B cell (primary cell): ENCODE measurements around the gene TFPI2. TPM values are rescaled to one million over a fixed set of nuclear protein-coding genes. Genes with fewer than 3 reads are reported as not detected.
"Not testable (repeated sequence)": the region's sequence is repeated elsewhere in the genome, so short reads cannot be mapped to it uniquely, and the experiment has no call there.

Source experiments
- ATAC-seq: fragments of 200-7000 bp; cut with Tn5 transposase; one replicate; pipeline ENCODE4 v1.10.0; 2021; ENCODE audit warnings: low read depth, mild to moderate bottlenecking, moderate number of reproducible peaks, moderate library complexity
- CTCF ChIA-PET: fragments of 350-600 bp; sonication (Branson Sonifier 250); formaldehyde crosslinking; loops from one replicate; lab custom pipeline; 2021; ENCODE audit warnings: antibody characterized with exemption, inconsistent platforms; lab: Charles Lee
- POLR2A ChIA-PET: fragments of 350-600 bp; sonication (Branson Sonifier 250); formaldehyde crosslinking; loops from one replicate; lab custom pipeline; 2021; ENCODE audit warnings: antibody characterized with exemption; lab: Charles Lee
- DNase-seq: peaks from one replicate; pipeline ENCODE4 v3.0.0; 2013
- H2AFZ ChIP-seq: 2 replicates; pipeline ENCODE4 v1.6.1; 2012; ENCODE audit warnings: mild to moderate bottlenecking, low read depth, low read length; ENCODE audit not compliant: insufficient read depth, poor library complexity, severe bottlenecking
- H3K27ac ChIP-seq, 2 donors: 1 replicate in 1 of 2; 2 replicates in 1 of 2; pipeline ENCODE4 v1.5.1; 2012 to 2013; ENCODE audit warnings: low read length in 2 of 2, mild to moderate bottlenecking in 2 of 2, moderate library complexity in 1 of 2
- H3K27me3 ChIP-seq, 4 experiments: fragments of 200-600 bp in 1 of 4; sonication (generic) in 1 of 4; replicated peaks in 1 of 4; 1 replicate in 2 of 4; 2 replicates in 2 of 4; pipeline versions ENCODE4 v1.6.1 to v1.7.0; 2013 to 2016; ENCODE audit warnings: low read length in 3 of 4, mild to moderate bottlenecking in 2 of 4, mixed read lengths in 1 of 4, moderate library complexity in 1 of 4; ENCODE audit not compliant: insufficient read depth in 4 of 4, control insufficient read depth in 3 of 4; ENCODE audit errors: control extremely low read depth in 1 of 4
- H3K36me3 ChIP-seq, 2 experiments: replicated peaks in 1 of 2; 1 replicate in 1 of 2; 2 replicates in 1 of 2; pipeline versions ENCODE4 v1.6.1 to v1.7.1; 2013; ENCODE audit warnings: low read length in 1 of 2; ENCODE audit not compliant: insufficient read depth in 2 of 2, control insufficient read depth in 1 of 2; ENCODE audit errors: control extremely low read depth in 1 of 2, extremely low read depth in 1 of 2
- H3K4me1 ChIP-seq, 2 donors: fragments of 200-600 bp in 1 of 2; sonication (generic) in 1 of 2; 1 replicate in 1 of 2; 2 replicates in 1 of 2; pipeline versions ENCODE4 v1.5.1 to v1.6.1; 2013 to 2017; ENCODE audit warnings: low read length in 2 of 2; ENCODE audit not compliant: control insufficient read depth in 2 of 2, insufficient read depth in 2 of 2
- H3K4me2 ChIP-seq: replicated peaks from 2 replicates; pipeline ENCODE3; 2012; ENCODE audit warnings: mild to moderate bottlenecking, low read depth, low read length; ENCODE audit not compliant: poor library complexity, severe bottlenecking
- H3K4me3 ChIP-seq, 5 experiments: fragments of 200-600 bp in 1 of 5; sonication (generic) in 1 of 5; 1 replicate in 3 of 5; 2 replicates in 2 of 5; pipeline versions ENCODE4 v1.5.1 to v1.7.0; 2011 to 2016; ENCODE audit warnings: low read length in 4 of 5, mild to moderate bottlenecking in 4 of 5, low read depth in 2 of 5, control low read depth in 1 of 5, moderate library complexity in 1 of 5; ENCODE audit not compliant: insufficient read depth in 1 of 5; ENCODE audit errors: control extremely low read depth in 1 of 5, extremely low read depth in 1 of 5
- H3K79me2 ChIP-seq: fragments of 200-600 bp; sonication (generic); one replicate; pipeline ENCODE4 v1.6.0; 2016; ENCODE audit warnings: low read length; ENCODE audit not compliant: control insufficient read depth, insufficient read depth
- H3K9ac ChIP-seq: fragments of 200-600 bp; sonication (generic); 2 replicates; pipeline ENCODE4 v1.6.1; 2017; ENCODE audit warnings: mild to moderate bottlenecking, low read length, moderate library complexity
- H3K9me3 ChIP-seq, 3 donors: one replicate each; pipeline versions ENCODE4 v1.6.1 to v1.7.1; 2013; ENCODE audit warnings: low read length in 2 of 3; ENCODE audit not compliant: control insufficient read depth in 2 of 3, insufficient read depth in 1 of 3; ENCODE audit errors: control extremely low read depth in 1 of 3
- H4K20me1 ChIP-seq: 2 replicates; pipeline ENCODE4 v1.6.0; 2012; ENCODE audit warnings: mild to moderate bottlenecking, low read length; ENCODE audit not compliant: insufficient read depth, control insufficient read depth, poor library complexity, severe bottlenecking
- H3K27ac Mint-ChIP-seq: one replicate; pipeline ENCODE4 v1.8.0; 2021; ENCODE audit warnings: mixed read lengths
- H3K27me3 Mint-ChIP-seq: one replicate; pipeline ENCODE4 v1.8.0; 2021; ENCODE audit warnings: mixed read lengths
- H3K4me1 Mint-ChIP-seq: one replicate; pipeline ENCODE4 v1.8.0; 2021; ENCODE audit warnings: mixed read lengths
- H3K4me3 Mint-ChIP-seq: one replicate; pipeline ENCODE4 v1.8.0; 2021; ENCODE audit warnings: mixed read lengths
- H3K9me3 Mint-ChIP-seq: one replicate; pipeline ENCODE4 v1.8.0; 2022; ENCODE audit warnings: mixed read lengths; ENCODE audit not compliant: insufficient read depth
- EZH2 ChIP-seq: IDR thresholded peaks from 2 replicates; pipeline ENCODE4 v1.6.1; 2012; ENCODE audit warnings: borderline replicate concordance, low read depth, mild to moderate bottlenecking, moderate library complexity, low read length; ENCODE audit not compliant: insufficient read depth, poor library complexity, severe bottlenecking
- WGBS: methylation state at CpG from one replicate; pipeline ENCODE4 v1.1.5; 2013; ENCODE audit warnings: missing lambda C conversion rate; ENCODE audit not compliant: insufficient coverage; 5-methylcytosine and 5-hydroxymethylcytosine counted together
- intact Hi-C: fragments of 100-400 bp; cut with micrococcal nuclease; formaldehyde crosslinking; loops from one replicate; pipeline ENCODE4 v1.10.0; 2022
- polyA plus RNA-seq: library from polyadenylated mRNA; depleted of rRNA; stranded (reverse); fragments of >200 nt; gene quantifications from 2 replicates; pipeline ENCODE4 v1.2.3, GENCODE V29; 2012
- total RNA-seq, 2 donors: library from RNA; stranded (reverse); fragments of 120-200 nt in 1 of 2; gene quantifications; 1 replicate in 1 of 2; 2 replicates in 1 of 2; pipeline versions ENCODE4 v1.2.3 to v1.2.4, GENCODE V29; 2013 to 2022

Gene TFPI2
- total and polyA plus RNA-seq, 2 donors (not counting 1 experiment from before 2014, with no cell fraction given), result 0.21 to 0.96 TPM

DNA sequence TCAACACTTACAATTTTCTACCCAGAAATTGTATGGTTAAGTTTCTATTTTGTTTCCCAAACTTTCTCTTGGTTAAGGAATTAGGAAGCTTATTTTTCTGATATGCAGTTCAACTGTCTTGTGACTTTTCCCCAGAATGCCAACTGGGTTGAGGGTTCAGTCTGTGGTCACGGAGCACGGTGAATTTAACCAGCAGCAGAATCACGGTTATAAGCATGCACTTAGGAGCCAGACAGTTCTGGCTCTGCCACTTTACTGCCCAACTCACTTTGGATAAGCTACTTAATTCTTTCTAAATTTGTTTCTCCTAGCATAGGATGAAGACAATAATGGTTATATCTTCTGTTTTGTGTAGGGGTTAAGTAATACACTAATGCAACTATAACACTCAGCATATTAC lies 20.7 kb upstream of the TFPI2 start:
- ATAC-seq, H3K4me3 Mint-ChIP-seq, H3K4me3 ChIP-seq, H3K4me2 ChIP-seq, H4K20me1 ChIP-seq, DNase-seq, H3K9me3 ChIP-seq, H3K9ac ChIP-seq, H3K27ac ChIP-seq, H3K4me1 Mint-ChIP-seq, intact Hi-C loops, H3K27me3 Mint-ChIP-seq, H3K4me1 ChIP-seq, H2AFZ ChIP-seq, H3K9me3 Mint-ChIP-seq, H3K27ac Mint-ChIP-seq, POLR2A ChIA-PET, H3K36me3 ChIP-seq, H3K79me2 ChIP-seq, H3K27me3 ChIP-seq: not testable (repeated sequence)
- no CpG with 5 or more reads among the region's 3 CpGs for WGBS
- CTCF ChIA-PET, result interaction anchor here (0.7 kb wide), 1 partner anchor 176 kb away, joined by 3 read pairs; no protein-coding TSS in a partner anchor

- H4K20me1 ChIP-seq, result no peaks in the 10 kb centered on the region
- intact Hi-C loops, result no loop called here
- ChIA-PET CTCF (interaction anchor here (0.7 to 2.7 kb wide), 3 partner anchors 177 to 179 kb away, joined by 3 to 10 read pairs (median 4); no protein-coding TSS in a partner anchor), POLR2A (no interaction called here)
- H3K4me1 ChIP-seq, result no peaks in the 10 kb centered on the region
- no peak overlapping the region for H2AFZ ChIP-seq
- H3K4me1 Mint-ChIP-seq, result peaks cover 2% of the 10 kb centered on the region
- no peaks in the 10 kb centered on the region for H3K9me3 Mint-ChIP-seq
- H3K36me3 ChIP-seq, result no peaks in the 10 kb centered on the region
- H3K4me3 Mint-ChIP-seq, result no peak overlapping the region
- H3K4me2 ChIP-seq, result no peak overlapping the region
- no peak for ATAC-seq
- H3K27me3 Mint-ChIP-seq, result no peaks in the 10 kb centered on the region
- H3K27ac ChIP-seq, result no peak overlapping the region
- H3K27me3 ChIP-seq, result no peaks in the 10 kb centered on the region
- H3K9ac ChIP-seq, result no peak overlapping the region
- no peak for TF ChIP-seq EZH2
- no peaks in the 10 kb centered on the region for H3K79me2 ChIP-seq
- no peak for DNase-seq
- no peak overlapping the region for H3K27ac Mint-ChIP-seq
- H3K4me3 ChIP-seq, result no peak overlapping the region
- no CpG with 5 or more reads among the region's 3 CpGs for WGBS
- no peaks in the 10 kb centered on the region for H3K9me3 ChIP-seq
Observed at GRCh38 chr7:93910076-93910994, 19.8 kb upstream of the TFPI2 start.
